ENCODE data around the gene CPNE2. TPM values are rescaled to one million over a fixed set of nuclear protein-coding genes. Genes with fewer than 3 reads are reported as not detected.

CPNE2 gene
- total and polyA plus RNA-seq, 2 of the 8 experiments (the other 6 are each of a cell fraction or from before 2014, with no cell fraction given), result 10.6 to 39.5 TPM

- Histone ChIP-seq H3K56ac (replicated peaks; ENCODE audit: insufficient read length, low read depth, low read length) (no peak overlapping the region), H2BK15ac (ENCODE audit: low read length) (no peak overlapping the region), H3K4ac (replicated peaks; ENCODE audit: insufficient read length, low read depth, low read length) (no peak overlapping the region), H2AK5ac (ENCODE audit: low read depth, low read length) (no peak overlapping the region), H3K4me2 (ENCODE audit: insufficient read depth in 1 of 2, low read depth in 2 of 2, low read length in 2 of 2) (no peak overlapping the region), H3K27ac (ENCODE audit: low read depth, low read length) (no peak overlapping the region), H3K23me2 (ENCODE audit: low read depth, low read length) (no peaks in the 10 kb centered on the region), H2BK12ac (ENCODE audit: low read depth, low read length) (no peak overlapping the region), H2BK120ac (replicated peaks; ENCODE audit: low read depth, low read length) (no peak overlapping the region), H3K79me1 (ENCODE audit: low read depth, low read length) (no peaks in the 10 kb centered on the region), H3K9me3 (ENCODE audit: insufficient read depth in 2 of 2, low read depth in 1 of 2, low read length in 1 of 2) (no peaks in the 10 kb centered on the region), H3K18ac (ENCODE audit: extremely low read depth, low read length) (no peak overlapping the region), H3K4me3 (ENCODE audit: extremely low read depth in 1 of 4, insufficient read depth in 2 of 4, low read depth in 3 of 4, low read length in 4 of 4) (no peak overlapping the region), H4K8ac (ENCODE audit: extremely low read depth, insufficient read depth, low read length) (no peak overlapping the region), H4K91ac (replicated peaks; ENCODE audit: insufficient read length, low read length) (no peak overlapping the region), H3K79me2 (ENCODE audit: control insufficient read depth in 1 of 2, insufficient read depth in 2 of 2, low read length in 2 of 2) (no peaks in the 10 kb centered on the region), H2BK20ac (ENCODE audit: low read length) (no peak overlapping the region), H3K23ac (ENCODE audit: insufficient read length) (no peak overlapping the region), H3K36me3 (ENCODE audit: control insufficient read depth in 2 of 4, insufficient read depth in 4 of 4, low read length in 3 of 4) (no peaks in the 10 kb centered on the region), H3K4me1 (replicated peaks in 1 of 4; ENCODE audit: control insufficient read depth in 3 of 4, insufficient read depth in 4 of 4, low read length in 3 of 4) (no peaks in the 10 kb centered on the region; a peak in 1 of 7 replicates), H4K5ac (ENCODE audit: insufficient read length, low read depth, low read length) (no peak overlapping the region), H2AFZ (ENCODE audit: low read length) (no peak overlapping the region), H3K14ac (ENCODE audit: insufficient read length) (no peak overlapping the region), H4K20me1 (replicated peaks in 1 of 2; ENCODE audit: control insufficient read depth in 1 of 2, insufficient read depth in 2 of 2, low read length in 2 of 2) (no peaks in the 10 kb centered on the region), H2BK5ac (ENCODE audit: low read depth, low read length) (peak overlapping the region; percentile 44; the same call in 1 of the 2 replicates), H3K9ac (replicated peaks in 1 of 4; ENCODE audit: extremely low read depth in 1 of 4, low read depth in 3 of 4, low read length in 3 of 4) (no peak overlapping the region), H3K27me3 (replicated peaks in 1 of 4; ENCODE audit: control insufficient read depth in 3 of 4, extremely low read depth in 1 of 4, insufficient read depth in 3 of 4, low read length in 3 of 4) (no peaks in the 10 kb centered on the region)
- 85% methylated on average over 5 of the region's 5 CpGs; no CpG with 5 or more reads in 1 of the 2 experiments for WGBS, 2 experiments (ENCODE audit: extremely low coverage in 1 of 2, insufficient coverage in 1 of 2, insufficient read length in 1 of 2, insufficient replicate concordance in 2 of 2, low coverage in 1 of 2, low lambda C conversion rate in 2 of 2, missing lambda C conversion rate in 1 of 2)
- DNase-seq (ENCODE audit: low read depth in 1 of 2, low spot score in 2 of 2), result no peak
- FAIRE-seq, result no peak
- CTCF ChIA-PET (ENCODE audit: partially characterized antibody), result interaction anchor here (1.0 to 1.8 kb wide), 6 partner anchors 22 to 42 kb away, joined by 3 to 4 read pairs (median 4); no protein-coding TSS in a partner anchor
- POLR2A ChIA-PET (ENCODE audit: partially characterized antibody), result interaction anchor here (0.9 to 1.2 kb wide), 2 partner anchors 8 to 14 kb away, joined by 3 to 4 read pairs; no protein-coding TSS in a partner anchor
- TF ChIP-seq BACH1 (IDR thresholded peaks at IDR 0.05; ENCODE audit: low read length) (no peak), EZH2 (IDR thresholded peaks at IDR 0.05; ENCODE audit: low read depth, low read length, severe bottlenecking) (no peak), HDAC2 (IDR thresholded peaks at IDR 0.05; ENCODE audit: borderline replicate concordance in 1 of 2, low read depth in 2 of 2, low read length in 2 of 2) (no peak), JUND (IDR thresholded peaks at IDR 0.05; ENCODE audit: low read length) (no peak), RAD21 (IDR thresholded peaks at IDR 0.05 in 1 of 2, conservative IDR thresholded peaks at IDR 0.05 in 1 of 2; ENCODE audit: low read depth in 2 of 2, low read length in 2 of 2) (no peak)
Measured at GRCh38 chr16:57127037-57127763, 34.8 kb downstream of the CPNE2 start.
